ENCODE data around the gene UNK.

- TF ChIP-seq EZH2phosphoT487 (IDR thresholded peaks at IDR 0.05; ENCODE audit: insufficient read depth, low read depth): no peak
- no peak for TF ChIP-seq EZH2 (IDR thresholded peaks at IDR 0.05; ENCODE audit: insufficient read depth, poor library complexity, severe bottlenecking)
Observed at GRCh38 chr17:75767881-75768280, 16.7 kb upstream of the UNK start.
